ENCODE measurements around the gene RASL10A. TPM values are rescaled to one million over a fixed set of nuclear protein-coding genes. Genes with fewer than 3 reads are reported as not detected.

Gene RASL10A
- total RNA-seq, 1 experiment from 2014 or later, result not detected

- H3F3A ChIP-seq (ENCODE audit: insufficient read depth, low read depth), result no peaks in the 10 kb centered on the region
- H3K4me1 ChIP-seq (replicated peaks; ENCODE audit: insufficient read depth), result no peaks in the 10 kb centered on the region
- H3K4me3 ChIP-seq, result no peak overlapping the region
- no TSS peak for BruUV-seq (replicated peaks)
- no peaks in the 10 kb centered on the region for H3K79me2 ChIP-seq (ENCODE audit: low read depth)
- no peaks in the 10 kb centered on the region for H3K9me2 ChIP-seq (ENCODE audit: insufficient read depth)
- H3K27ac ChIP-seq, result no peak overlapping the region
- no peaks in the 10 kb centered on the region for H3K27me3 ChIP-seq (ENCODE audit: insufficient read depth, low read depth)
- no peaks in the 10 kb centered on the region; the same call in 1 of the 2 replicates for H3K36me3 ChIP-seq (ENCODE audit: low read depth)
- H3K9me3 ChIP-seq (ENCODE audit: insufficient read depth, low read depth), result no peaks in the 10 kb centered on the region
- H2AFZ ChIP-seq, result no peak overlapping the region
- ChIA-PET POLR2A (ENCODE audit: unreplicated experiment) (no interaction called here), CTCF (no interaction called here)
- TF ChIP-seq EZH2 (IDR thresholded peaks at IDR 0.05; ENCODE audit: low read depth), result no peak
- TF ChIP-seq, protein P1, sequence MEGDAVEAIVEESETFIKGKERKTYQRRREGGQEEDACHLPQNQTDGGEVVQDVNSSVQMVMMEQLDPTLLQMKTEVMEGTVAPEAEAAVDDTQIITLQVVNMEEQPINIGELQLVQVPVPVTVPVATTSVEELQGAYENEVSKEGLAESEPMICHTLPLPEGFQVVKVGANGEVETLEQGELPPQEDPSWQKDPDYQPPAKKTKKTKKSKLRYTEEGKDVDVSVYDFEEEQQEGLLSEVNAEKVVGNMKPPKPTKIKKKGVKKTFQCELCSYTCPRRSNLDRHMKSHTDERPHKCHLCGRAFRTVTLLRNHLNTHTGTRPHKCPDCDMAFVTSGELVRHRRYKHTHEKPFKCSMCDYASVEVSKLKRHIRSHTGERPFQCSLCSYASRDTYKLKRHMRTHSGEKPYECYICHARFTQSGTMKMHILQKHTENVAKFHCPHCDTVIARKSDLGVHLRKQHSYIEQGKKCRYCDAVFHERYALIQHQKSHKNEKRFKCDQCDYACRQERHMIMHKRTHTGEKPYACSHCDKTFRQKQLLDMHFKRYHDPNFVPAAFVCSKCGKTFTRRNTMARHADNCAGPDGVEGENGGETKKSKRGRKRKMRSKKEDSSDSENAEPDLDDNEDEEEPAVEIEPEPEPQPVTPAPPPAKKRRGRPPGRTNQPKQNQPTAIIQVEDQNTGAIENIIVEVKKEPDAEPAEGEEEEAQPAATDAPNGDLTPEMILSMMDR (conservative IDR thresholded peaks at IDR 0.05), result no peak
- DNase-seq, result no peak
- intact Hi-C loops (cut with micrococcal nuclease; ENCODE audit: unreplicated experiment), result no loop called here
- no peaks in the 10 kb centered on the region for H4K20me1 ChIP-seq (ENCODE audit: insufficient read depth)
- no peak overlapping the region for H3K4me2 ChIP-seq
These were observed 19.3 kb upstream of the RASL10A start for GRCh38 chr22:29334696-29335344.

- H3K4me2 ChIP-seq, result no peak overlapping the region
- H2AFZ ChIP-seq, result no peak overlapping the region
- no peaks in the 10 kb centered on the region for H3K4me1 ChIP-seq (replicated peaks; ENCODE audit: insufficient read depth)
- BruUV-seq (replicated peaks), result no TSS peak
- H3K4me3 ChIP-seq, result no peak overlapping the region
- H3K27ac ChIP-seq, result no peak overlapping the region
- no peaks in the 10 kb centered on the region for H3F3A ChIP-seq (ENCODE audit: insufficient read depth, low read depth)
- ChIA-PET CTCF (no interaction called here), POLR2A (ENCODE audit: unreplicated experiment) (no interaction called here)
- intact Hi-C loops (cut with micrococcal nuclease; ENCODE audit: unreplicated experiment), result no loop called here
- DNase-seq, result no peak
- no peaks in the 10 kb centered on the region for H4K20me1 ChIP-seq (ENCODE audit: insufficient read depth)
- no peaks in the 10 kb centered on the region for H3K79me2 ChIP-seq (ENCODE audit: low read depth)
- no peaks in the 10 kb centered on the region for H3K9me2 ChIP-seq (ENCODE audit: insufficient read depth)
- no peaks in the 10 kb centered on the region for H3K27me3 ChIP-seq (ENCODE audit: insufficient read depth, low read depth)
- no peak for TF ChIP-seq EZH2 (IDR thresholded peaks at IDR 0.05; ENCODE audit: low read depth)
- TF ChIP-seq, protein P1 (conservative IDR thresholded peaks at IDR 0.05), result no peak
- no peaks in the 10 kb centered on the region for H3K9me3 ChIP-seq (ENCODE audit: insufficient read depth, low read depth)
- H3K36me3 ChIP-seq (ENCODE audit: low read depth), result no peaks in the 10 kb centered on the region; the same call in 1 of the 2 replicates
These were observed 18.7 kb upstream of the RASL10A start for GRCh38 chr22:29334148-29334547.

- Histone ChIP-seq H3K27ac (no peak overlapping the region), H3K27me3 (ENCODE audit: insufficient read depth, low read depth) (no peaks in the 10 kb centered on the region), H2AFZ (no peak overlapping the region), H3K9me3 (ENCODE audit: insufficient read depth, low read depth) (no peaks in the 10 kb centered on the region), H3K9me2 (ENCODE audit: insufficient read depth) (no peaks in the 10 kb centered on the region), H3K4me2 (no peak overlapping the region), H3K36me3 (ENCODE audit: low read depth) (no peaks in the 10 kb centered on the region; the same call in 1 of the 2 replicates), H3F3A (ENCODE audit: insufficient read depth, low read depth) (no peaks in the 10 kb centered on the region), H4K20me1 (ENCODE audit: insufficient read depth) (no peaks in the 10 kb centered on the region), H3K79me2 (ENCODE audit: low read depth) (no peaks in the 10 kb centered on the region), H3K4me1 (replicated peaks; ENCODE audit: insufficient read depth) (no peaks in the 10 kb centered on the region), H3K4me3 (no peak overlapping the region)
- ChIA-PET POLR2A (ENCODE audit: unreplicated experiment) (no interaction called here), CTCF (no interaction called here)
- TF ChIP-seq, protein P1 (conservative IDR thresholded peaks at IDR 0.05), result no peak
- no peak for TF ChIP-seq EZH2 (IDR thresholded peaks at IDR 0.05; ENCODE audit: low read depth)
- DNase-seq, result no peak
- no TSS peak for BruUV-seq (replicated peaks)
- intact Hi-C loops (cut with micrococcal nuclease; ENCODE audit: unreplicated experiment), result no loop called here
These were observed 17.5 kb upstream of the RASL10A start for GRCh38 chr22:29332886-29333496.

All from PC-9 (cell line).